ENCODE measurements around the gene MTFMT. TPM values are rescaled to one million over a fixed set of nuclear protein-coding genes. Genes with fewer than 3 reads are reported as not detected.

MTFMT gene
- total and polyA plus RNA-seq, 2 of the 13 experiments (the other 11 are each of a cell fraction or from before 2014, with no cell fraction given), result 9.9 to 23.2 TPM

DNA sequence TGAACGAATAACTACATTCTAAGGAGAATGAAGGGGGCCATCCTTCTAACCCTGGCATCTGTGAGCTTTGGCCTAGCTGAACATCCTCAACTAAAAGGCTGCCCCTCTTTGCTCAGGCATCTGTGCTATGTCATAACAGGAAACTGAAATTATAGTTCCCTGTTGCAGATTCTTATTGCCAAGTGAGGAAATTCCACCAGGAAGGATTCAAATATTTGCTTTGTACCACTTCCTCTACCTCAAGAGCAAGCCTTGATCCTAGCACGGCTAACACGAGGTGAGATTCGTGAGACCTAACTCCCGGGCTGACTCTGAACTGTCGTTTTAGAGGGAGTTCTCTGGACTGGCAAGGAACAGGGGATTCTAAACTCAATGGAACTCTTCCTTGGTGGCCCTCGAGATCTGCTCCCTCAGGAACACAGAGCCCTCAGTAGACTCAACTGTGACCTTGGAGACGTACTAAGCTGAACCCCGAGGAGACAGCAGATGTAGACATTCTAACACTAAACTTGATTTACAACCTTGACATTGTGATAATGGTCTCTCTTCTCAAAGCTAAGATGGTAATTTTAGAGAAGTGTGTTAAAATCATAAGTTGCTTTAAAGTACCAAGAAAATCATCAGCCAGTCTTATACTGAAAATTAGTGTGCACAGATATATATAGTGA, 43.9 kb downstream of the MTFMT start (continued):
- TF ChIP-seq, protein P1, sequence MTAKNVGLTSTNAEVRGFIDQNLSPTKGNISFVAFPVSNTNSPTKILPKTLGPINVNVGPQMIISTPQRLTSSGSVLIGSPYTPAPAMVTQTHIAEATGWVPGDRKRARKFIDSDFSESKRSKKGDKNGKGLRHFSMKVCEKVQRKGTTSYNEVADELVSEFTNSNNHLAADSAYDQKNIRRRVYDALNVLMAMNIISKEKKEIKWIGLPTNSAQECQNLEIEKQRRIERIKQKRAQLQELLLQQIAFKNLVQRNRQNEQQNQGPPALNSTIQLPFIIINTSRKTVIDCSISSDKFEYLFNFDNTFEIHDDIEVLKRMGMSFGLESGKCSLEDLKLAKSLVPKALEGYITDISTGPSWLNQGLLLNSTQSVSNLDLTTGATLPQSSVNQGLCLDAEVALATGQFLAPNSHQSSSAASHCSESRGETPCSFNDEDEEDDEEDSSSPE (CRISPR knock-in tag; IDR thresholded peaks at IDR 0.05), result 0 out of 2 replicates have a peak, but pooled peaks have one; percentile 28
- TF ChIP-seq, protein P2, sequence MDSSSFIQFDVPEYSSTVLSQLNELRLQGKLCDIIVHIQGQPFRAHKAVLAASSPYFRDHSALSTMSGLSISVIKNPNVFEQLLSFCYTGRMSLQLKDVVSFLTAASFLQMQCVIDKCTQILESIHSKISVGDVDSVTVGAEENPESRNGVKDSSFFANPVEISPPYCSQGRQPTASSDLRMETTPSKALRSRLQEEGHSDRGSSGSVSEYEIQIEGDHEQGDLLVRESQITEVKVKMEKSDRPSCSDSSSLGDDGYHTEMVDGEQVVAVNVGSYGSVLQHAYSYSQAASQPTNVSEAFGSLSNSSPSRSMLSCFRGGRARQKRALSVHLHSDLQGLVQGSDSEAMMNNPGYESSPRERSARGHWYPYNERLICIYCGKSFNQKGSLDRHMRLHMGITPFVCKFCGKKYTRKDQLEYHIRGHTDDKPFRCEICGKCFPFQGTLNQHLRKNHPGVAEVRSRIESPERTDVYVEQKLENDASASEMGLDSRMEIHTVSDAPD (CRISPR knock-in tag; IDR thresholded peaks at IDR 0.05), result no peak
- TF ChIP-seq CEBPG (CRISPR knock-in tag; IDR thresholded peaks at IDR 0.05) (peak; percentile 17; the same call in 1 of the 2 replicates), ZNF703 (CRISPR knock-in tag; IDR thresholded peaks at IDR 0.05; ENCODE audit: borderline replicate concordance) (no peak), ZNF598 (CRISPR knock-in tag; IDR thresholded peaks at IDR 0.05; ENCODE audit: borderline replicate concordance) (no peak), ZFY (CRISPR knock-in tag; IDR thresholded peaks at IDR 0.05) (peak; percentile 32; the same call in 1 of the 2 replicates), DMAP1 (CRISPR knock-in tag; IDR thresholded peaks at IDR 0.05) (no peak), FOXC1 (CRISPR knock-in tag; IDR thresholded peaks at IDR 0.05; ENCODE audit: borderline replicate concordance) (no peak), CHCHD3 (CRISPR knock-in tag; IDR thresholded peaks at IDR 0.05) (no peak), RARA (CRISPR knock-in tag; IDR thresholded peaks at IDR 0.05) (0 out of 2 replicates have a peak, but pooled peaks have one; percentile 39), HMG20A (CRISPR knock-in tag; IDR thresholded peaks at IDR 0.05; ENCODE audit: borderline replicate concordance) (0 out of 2 replicates have a peak, but pooled peaks have one; percentile 10), BATF2 (CRISPR knock-in tag; IDR thresholded peaks at IDR 0.05) (no peak), TEAD3 (CRISPR knock-in tag; optimal IDR thresholded peaks at IDR 0.05; ENCODE audit: borderline replicate concordance) (peak; percentile 65), ATF5 (CRISPR knock-in tag; IDR thresholded peaks at IDR 0.05; ENCODE audit: low read depth) (no peak), POLR2A (IDR thresholded peaks at IDR 0.05; ENCODE audit: insufficient read depth in 1 of 2, low read depth in 2 of 2, low read length in 2 of 2) (no peak), ZZZ3 (CRISPR knock-in tag; IDR thresholded peaks at IDR 0.05; ENCODE audit: borderline replicate concordance) (no peak), KLF13 (CRISPR knock-in tag; IDR thresholded peaks at IDR 0.05) (no peak)
- TF ChIP-seq, protein P3, sequence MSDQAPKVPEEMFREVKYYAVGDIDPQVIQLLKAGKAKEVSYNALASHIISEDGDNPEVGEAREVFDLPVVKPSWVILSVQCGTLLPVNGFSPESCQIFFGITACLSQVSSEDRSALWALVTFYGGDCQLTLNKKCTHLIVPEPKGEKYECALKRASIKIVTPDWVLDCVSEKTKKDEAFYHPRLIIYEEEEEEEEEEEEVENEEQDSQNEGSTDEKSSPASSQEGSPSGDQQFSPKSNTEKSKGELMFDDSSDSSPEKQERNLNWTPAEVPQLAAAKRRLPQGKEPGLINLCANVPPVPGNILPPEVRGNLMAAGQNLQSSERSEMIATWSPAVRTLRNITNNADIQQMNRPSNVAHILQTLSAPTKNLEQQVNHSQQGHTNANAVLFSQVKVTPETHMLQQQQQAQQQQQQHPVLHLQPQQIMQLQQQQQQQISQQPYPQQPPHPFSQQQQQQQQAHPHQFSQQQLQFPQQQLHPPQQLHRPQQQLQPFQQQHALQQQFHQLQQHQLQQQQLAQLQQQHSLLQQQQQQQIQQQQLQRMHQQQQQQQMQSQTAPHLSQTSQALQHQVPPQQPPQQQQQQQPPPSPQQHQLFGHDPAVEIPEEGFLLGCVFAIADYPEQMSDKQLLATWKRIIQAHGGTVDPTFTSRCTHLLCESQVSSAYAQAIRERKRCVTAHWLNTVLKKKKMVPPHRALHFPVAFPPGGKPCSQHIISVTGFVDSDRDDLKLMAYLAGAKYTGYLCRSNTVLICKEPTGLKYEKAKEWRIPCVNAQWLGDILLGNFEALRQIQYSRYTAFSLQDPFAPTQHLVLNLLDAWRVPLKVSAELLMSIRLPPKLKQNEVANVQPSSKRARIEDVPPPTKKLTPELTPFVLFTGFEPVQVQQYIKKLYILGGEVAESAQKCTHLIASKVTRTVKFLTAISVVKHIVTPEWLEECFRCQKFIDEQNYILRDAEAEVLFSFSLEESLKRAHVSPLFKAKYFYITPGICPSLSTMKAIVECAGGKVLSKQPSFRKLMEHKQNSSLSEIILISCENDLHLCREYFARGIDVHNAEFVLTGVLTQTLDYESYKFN (CRISPR knock-in tag; conservative IDR thresholded peaks at IDR 0.05), result peak; percentile 53; the same call in 1 of the 2 replicates
